Measurements from ENCODE around the gene PALLD. TPM values are rescaled to one million over a fixed set of nuclear protein-coding genes. Genes with fewer than 3 reads are reported as not detected.
"Not testable (repeated sequence)": the region's sequence is repeated elsewhere in the genome, so short reads cannot be mapped to it uniquely, and the experiment has no call there.

The PALLD gene
- polyA plus RNA-seq, 3 donors, result 6.1 to 11.8 (median 9.9) TPM

DNA sequence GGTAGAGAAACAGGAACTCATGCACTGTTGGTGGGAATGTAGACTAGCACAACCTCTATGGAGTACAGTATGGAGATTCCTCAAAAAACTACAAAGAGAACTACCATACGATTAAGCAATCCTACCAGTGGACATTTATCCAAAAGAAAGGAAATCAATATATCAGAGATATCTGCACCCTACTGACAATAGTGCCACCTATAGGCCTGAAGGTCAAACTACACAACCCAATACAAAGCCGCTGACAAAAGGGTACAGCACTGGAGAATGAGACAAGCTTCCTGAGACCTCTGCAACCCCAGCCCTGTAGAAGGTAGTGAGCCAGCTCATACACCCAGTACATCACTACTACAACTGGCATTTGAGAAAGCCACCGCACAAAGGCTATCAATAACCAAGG lies 446.1 kb downstream of the PALLD start:
- H3K27me3 ChIP-seq (ENCODE audit: control insufficient read depth in 2 of 2, insufficient read depth in 2 of 2, low read length in 2 of 2), result no peaks in the 10 kb centered on the region
- Mint-ChIP-seq H3K27ac (no peak overlapping the region), H3K36me3 (no peaks in the 10 kb centered on the region), H3K9me3 (peaks cover 8 to 17% (median 13%) of the 10 kb centered on the region in 7 donors), H3K4me3 (no peak overlapping the region), H3K4me1 (no peaks in the 10 kb centered on the region), H3K27me3 (ENCODE audit: low read depth in 3 of 3) (no peaks in the 10 kb centered on the region)
- H3K36me3 ChIP-seq (replicated peaks in 1 of 2; ENCODE audit: control insufficient read depth in 1 of 2, insufficient read depth in 2 of 2, low read length in 2 of 2), result no peaks in the 10 kb centered on the region
- no peak overlapping the region for H2AFZ ChIP-seq (ENCODE audit: insufficient read depth, low read depth, low read length, poor library complexity, severe bottlenecking)
- H3K79me2 ChIP-seq (ENCODE audit: insufficient read depth, low read length), result no peaks in the 10 kb centered on the region
- no peak overlapping the region for H3K9ac ChIP-seq (ENCODE audit: insufficient read depth, low read length, poor library complexity, severe bottlenecking)
- H3K9me3 ChIP-seq (replicated peaks in 1 of 2; ENCODE audit: control insufficient read depth in 1 of 2, insufficient read depth in 1 of 2, low read length in 2 of 2), result no peaks in the 10 kb centered on the region
- no peak overlapping the region for H3K4me2 ChIP-seq (replicated peaks; ENCODE audit: extremely low read depth, low read length, poor library complexity, severe bottlenecking)
- intact Hi-C loops (cut with micrococcal nuclease), result no loop called here
- DNase-seq, result no peak
- H4K20me1 ChIP-seq (ENCODE audit: insufficient read depth, low read length), result no peaks in the 10 kb centered on the region
- H3K4me3 ChIP-seq (replicated peaks in 1 of 3; ENCODE audit: low read depth in 2 of 3, low read length in 3 of 3), result no peak overlapping the region
- TF ChIP-seq, protein P1, sequence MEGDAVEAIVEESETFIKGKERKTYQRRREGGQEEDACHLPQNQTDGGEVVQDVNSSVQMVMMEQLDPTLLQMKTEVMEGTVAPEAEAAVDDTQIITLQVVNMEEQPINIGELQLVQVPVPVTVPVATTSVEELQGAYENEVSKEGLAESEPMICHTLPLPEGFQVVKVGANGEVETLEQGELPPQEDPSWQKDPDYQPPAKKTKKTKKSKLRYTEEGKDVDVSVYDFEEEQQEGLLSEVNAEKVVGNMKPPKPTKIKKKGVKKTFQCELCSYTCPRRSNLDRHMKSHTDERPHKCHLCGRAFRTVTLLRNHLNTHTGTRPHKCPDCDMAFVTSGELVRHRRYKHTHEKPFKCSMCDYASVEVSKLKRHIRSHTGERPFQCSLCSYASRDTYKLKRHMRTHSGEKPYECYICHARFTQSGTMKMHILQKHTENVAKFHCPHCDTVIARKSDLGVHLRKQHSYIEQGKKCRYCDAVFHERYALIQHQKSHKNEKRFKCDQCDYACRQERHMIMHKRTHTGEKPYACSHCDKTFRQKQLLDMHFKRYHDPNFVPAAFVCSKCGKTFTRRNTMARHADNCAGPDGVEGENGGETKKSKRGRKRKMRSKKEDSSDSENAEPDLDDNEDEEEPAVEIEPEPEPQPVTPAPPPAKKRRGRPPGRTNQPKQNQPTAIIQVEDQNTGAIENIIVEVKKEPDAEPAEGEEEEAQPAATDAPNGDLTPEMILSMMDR (IDR thresholded peaks at IDR 0.05), result peak; percentile 67
- no peaks in the 10 kb centered on the region for H3K4me1 ChIP-seq (ENCODE audit: control insufficient read depth in 1 of 2, insufficient read depth in 2 of 2, low read length in 2 of 2)
- 100% methylated on average over 3 of the region's 3 CpGs for WGBS (ENCODE audit: insufficient coverage)
- no peak overlapping the region for H3K27ac ChIP-seq (ENCODE audit: low read depth in 1 of 2, low read length in 2 of 2)

DNA sequence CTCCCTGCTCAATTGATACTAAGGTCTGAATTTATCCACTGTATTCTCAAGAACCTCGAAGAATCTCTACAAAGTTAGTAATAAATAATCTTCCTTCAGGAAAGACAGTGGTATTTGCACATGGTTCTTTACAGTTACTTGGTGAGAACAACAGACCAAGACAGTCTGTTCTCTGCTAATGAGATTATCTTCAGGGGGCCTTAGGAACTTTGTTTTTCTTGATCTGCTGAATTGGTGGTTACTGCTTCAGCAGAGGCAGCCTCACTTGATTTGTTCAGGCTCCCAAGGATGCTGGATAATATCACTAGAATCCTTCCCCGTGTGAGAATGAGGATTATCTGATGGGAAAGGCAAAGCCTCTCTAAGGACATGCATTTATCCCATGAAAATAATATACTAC lies 448.4 kb downstream of the PALLD start:
- Mint-ChIP-seq H3K9me3 (peaks cover 4 to 14% (median 7%) of the 10 kb centered on the region in 7 donors), H3K27ac (no peak overlapping the region), H3K36me3 (no peaks in the 10 kb centered on the region), H3K27me3 (ENCODE audit: low read depth in 3 of 3) (no peaks in the 10 kb centered on the region), H3K4me3 (no peak overlapping the region), H3K4me1 (no peaks in the 10 kb centered on the region)
- H3K9ac ChIP-seq (ENCODE audit: insufficient read depth, low read length, poor library complexity, severe bottlenecking), result no peak overlapping the region
- no peak overlapping the region for H3K4me2 ChIP-seq (replicated peaks; ENCODE audit: extremely low read depth, low read length, poor library complexity, severe bottlenecking)
- DNase-seq, result no peak
- no peaks in the 10 kb centered on the region for H3K79me2 ChIP-seq (ENCODE audit: insufficient read depth, low read length)
- no peak overlapping the region for H2AFZ ChIP-seq (ENCODE audit: insufficient read depth, low read depth, low read length, poor library complexity, severe bottlenecking)
- intact Hi-C loops (cut with micrococcal nuclease), result no loop called here
- no peaks in the 10 kb centered on the region for H4K20me1 ChIP-seq (ENCODE audit: insufficient read depth, low read length)
- H3K9me3 ChIP-seq (replicated peaks in 1 of 2; ENCODE audit: control insufficient read depth in 1 of 2, insufficient read depth in 1 of 2, low read length in 2 of 2), result no peaks in the 10 kb centered on the region
- no peak overlapping the region for H3K4me3 ChIP-seq (replicated peaks in 1 of 3; ENCODE audit: low read depth in 2 of 3, low read length in 3 of 3)
- no peaks in the 10 kb centered on the region for H3K4me1 ChIP-seq (ENCODE audit: control insufficient read depth in 1 of 2, insufficient read depth in 2 of 2, low read length in 2 of 2)
- H3K27me3 ChIP-seq (ENCODE audit: control insufficient read depth in 2 of 2, insufficient read depth in 2 of 2, low read length in 2 of 2), result no peaks in the 10 kb centered on the region
- TF ChIP-seq, protein P1 (IDR thresholded peaks at IDR 0.05), result no peak
- no CpG with 5 or more reads among the region's 2 CpGs for WGBS (ENCODE audit: insufficient coverage)
- no peaks in the 10 kb centered on the region for H3K36me3 ChIP-seq (replicated peaks in 1 of 2; ENCODE audit: control insufficient read depth in 1 of 2, insufficient read depth in 2 of 2, low read length in 2 of 2)
- H3K27ac ChIP-seq (ENCODE audit: low read depth in 1 of 2, low read length in 2 of 2), result no peak overlapping the region

DNA sequence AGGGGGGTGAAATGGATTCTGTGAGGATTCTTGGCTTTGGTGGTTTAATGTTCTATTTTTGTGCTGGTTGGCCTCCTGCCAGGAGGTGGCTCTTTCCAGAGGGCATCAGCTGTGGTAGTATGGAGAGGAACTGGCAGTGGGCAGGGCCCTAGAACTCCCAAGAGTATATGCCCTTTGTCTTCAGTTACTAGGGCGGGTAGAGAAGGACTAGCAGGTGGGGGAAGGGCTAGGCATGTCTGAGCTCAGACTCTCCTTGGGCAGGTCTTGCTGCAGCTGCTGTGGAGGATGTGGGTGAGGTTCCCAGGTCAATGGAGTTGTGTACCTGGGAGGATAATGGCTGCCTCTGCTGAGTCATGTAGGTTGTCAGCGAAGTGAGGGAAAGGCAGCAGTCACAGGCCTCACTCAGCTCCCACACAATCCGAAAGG lies 456.0 kb downstream of the PALLD start:
- H3K27me3 ChIP-seq (ENCODE audit: control insufficient read depth in 2 of 2, insufficient read depth in 2 of 2, low read length in 2 of 2); H3K4me2 ChIP-seq (replicated peaks; ENCODE audit: extremely low read depth, low read length, poor library complexity, severe bottlenecking); H3K4me3 Mint-ChIP-seq; H2AFZ ChIP-seq (ENCODE audit: insufficient read depth, low read depth, low read length, poor library complexity, severe bottlenecking); H3K79me2 ChIP-seq (ENCODE audit: insufficient read depth, low read length); H3K36me3 ChIP-seq (replicated peaks in 1 of 2; ENCODE audit: control insufficient read depth in 1 of 2, insufficient read depth in 2 of 2, low read length in 2 of 2); intact Hi-C loops (cut with micrococcal nuclease); DNase-seq; H4K20me1 ChIP-seq (ENCODE audit: insufficient read depth, low read length); H3K36me3 Mint-ChIP-seq; H3K4me3 ChIP-seq (replicated peaks in 1 of 3; ENCODE audit: low read depth in 2 of 3, low read length in 3 of 3); H3K4me1 Mint-ChIP-seq; H3K27ac ChIP-seq (ENCODE audit: low read depth in 1 of 2, low read length in 2 of 2); H3K27ac Mint-ChIP-seq; H3K9ac ChIP-seq (ENCODE audit: insufficient read depth, low read length, poor library complexity, severe bottlenecking); H3K27me3 Mint-ChIP-seq (ENCODE audit: low read depth in 3 of 3); H3K4me1 ChIP-seq (ENCODE audit: control insufficient read depth in 1 of 2, insufficient read depth in 2 of 2, low read length in 2 of 2): not testable (repeated sequence)
- peaks cover 0 to 11% of the 10 kb centered on the region in 2 donors for H3K9me3 ChIP-seq (replicated peaks in 1 of 2; ENCODE audit: control insufficient read depth in 1 of 2, insufficient read depth in 1 of 2, low read length in 2 of 2)
- 100% methylated on average over 1 of the region's 3 CpGs for WGBS (ENCODE audit: insufficient coverage)
- peaks cover 12 to 31% (median 20%) of the 10 kb centered on the region in 7 donors for H3K9me3 Mint-ChIP-seq

Measured in CD14-positive monocyte (primary cell).